Parathyroid adenoma (tissue), 2 donors: ENCODE results near the gene PKD1L1.

Source experiments
- H2AFZ ChIP-seq: fragments of 300-600 bp; sonication (generic); one replicate; pipeline ENCODE4 v1.7.0; 2017; ENCODE audit warnings: antibody characterized with exemption, mild to moderate bottlenecking
- H3K27ac ChIP-seq: fragments of 300-600 bp; sonication (generic); one replicate; pipeline ENCODE4 v1.7.0; 2017
- H3K27me3 ChIP-seq: fragments of 300-600 bp; sonication (generic); one replicate; pipeline ENCODE4 v1.7.0; 2017; ENCODE audit warnings: low read length; ENCODE audit not compliant: control insufficient read depth, insufficient read depth
- H3K36me3 ChIP-seq: fragments of 300-600 bp; sonication (generic); one replicate; pipeline ENCODE4 v1.7.0; 2017; ENCODE audit warnings: low read length; ENCODE audit not compliant: control insufficient read depth, insufficient read depth
- H3K4me1 ChIP-seq: fragments of 300-600 bp; sonication (generic); one replicate; pipeline ENCODE4 v1.7.0; 2017; ENCODE audit warnings: control low read depth
- H3K4me2 ChIP-seq: fragments of 300-600 bp; sonication (generic); one replicate; pipeline ENCODE4 v1.7.0; 2017; ENCODE audit warnings: low read length
- H3K4me3 ChIP-seq: fragments of 300-600 bp; sonication (generic); one replicate; pipeline ENCODE4 v1.7.0; 2017; ENCODE audit warnings: low read depth, low read length
- H3K79me2 ChIP-seq: fragments of 300-600 bp; sonication (generic); one replicate; pipeline ENCODE4 v1.7.0; 2017; ENCODE audit warnings: control low read depth
- H3K9ac ChIP-seq: fragments of 300-600 bp; sonication (generic); one replicate; pipeline ENCODE4 v1.7.0; 2017; ENCODE audit warnings: mild to moderate bottlenecking
- H3K9me3 ChIP-seq: fragments of 300-600 bp; sonication (generic); one replicate; pipeline ENCODE4 v1.7.0; 2017; ENCODE audit warnings: low read length; ENCODE audit not compliant: control insufficient read depth
- TF ChIP-seq, protein P1 (sequence below): fragments of 300-600 bp; sonication (generic); IDR thresholded peaks from one replicate; pipeline ENCODE4 v1.7.0; 2017; ENCODE audit warnings: antibody characterized with exemption, mild to moderate bottlenecking
- donor health status: primary hyperparathyroidism.

PKD1L1 gene

GRCh38 chr7:47734287-47734948, 213.8 kb downstream of the PKD1L1 start:
- Histone ChIP-seq H3K4me1 (no peaks in the 10 kb centered on the region), H2AFZ (no peak overlapping the region), H3K27ac (no peak overlapping the region), H3K27me3 (no peaks in the 10 kb centered on the region), H3K9me3 (no peaks in the 10 kb centered on the region), H3K79me2 (no peaks in the 10 kb centered on the region), H3K36me3 (no peaks in the 10 kb centered on the region), H3K4me3 (no peak overlapping the region), H3K4me2 (no peak overlapping the region), H3K9ac (no peak overlapping the region)
- TF ChIP-seq, protein P1, sequence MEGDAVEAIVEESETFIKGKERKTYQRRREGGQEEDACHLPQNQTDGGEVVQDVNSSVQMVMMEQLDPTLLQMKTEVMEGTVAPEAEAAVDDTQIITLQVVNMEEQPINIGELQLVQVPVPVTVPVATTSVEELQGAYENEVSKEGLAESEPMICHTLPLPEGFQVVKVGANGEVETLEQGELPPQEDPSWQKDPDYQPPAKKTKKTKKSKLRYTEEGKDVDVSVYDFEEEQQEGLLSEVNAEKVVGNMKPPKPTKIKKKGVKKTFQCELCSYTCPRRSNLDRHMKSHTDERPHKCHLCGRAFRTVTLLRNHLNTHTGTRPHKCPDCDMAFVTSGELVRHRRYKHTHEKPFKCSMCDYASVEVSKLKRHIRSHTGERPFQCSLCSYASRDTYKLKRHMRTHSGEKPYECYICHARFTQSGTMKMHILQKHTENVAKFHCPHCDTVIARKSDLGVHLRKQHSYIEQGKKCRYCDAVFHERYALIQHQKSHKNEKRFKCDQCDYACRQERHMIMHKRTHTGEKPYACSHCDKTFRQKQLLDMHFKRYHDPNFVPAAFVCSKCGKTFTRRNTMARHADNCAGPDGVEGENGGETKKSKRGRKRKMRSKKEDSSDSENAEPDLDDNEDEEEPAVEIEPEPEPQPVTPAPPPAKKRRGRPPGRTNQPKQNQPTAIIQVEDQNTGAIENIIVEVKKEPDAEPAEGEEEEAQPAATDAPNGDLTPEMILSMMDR: no peak

DNA sequence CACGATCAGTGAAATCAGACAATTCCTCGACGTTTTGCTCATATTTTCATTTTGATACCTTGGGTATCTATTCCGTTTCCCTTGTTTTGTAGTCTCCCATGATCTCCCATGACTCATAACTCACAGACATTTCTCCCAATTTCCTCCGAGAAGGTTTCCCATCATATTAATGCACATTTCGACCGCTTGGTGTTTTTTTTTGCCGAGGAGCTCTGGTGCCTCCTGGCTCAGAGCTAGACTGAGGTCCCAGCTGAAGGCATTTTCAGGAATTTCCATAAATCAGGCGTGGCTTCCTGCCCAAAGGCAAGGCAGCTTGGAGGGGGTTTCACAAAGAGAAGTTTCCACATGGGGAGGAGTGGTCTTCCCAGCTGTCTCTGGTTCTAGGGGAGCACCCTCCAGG, 218.1 kb downstream of the PKD1L1 start:
- TF ChIP-seq, protein P1: no peak
- no peaks in the 10 kb centered on the region for H3K4me1 ChIP-seq
- H3K9me3 ChIP-seq: no peaks in the 10 kb centered on the region
- H3K27me3 ChIP-seq: no peaks in the 10 kb centered on the region
- no peak overlapping the region for H3K9ac ChIP-seq
- H3K36me3 ChIP-seq: no peaks in the 10 kb centered on the region
- H3K79me2 ChIP-seq: no peaks in the 10 kb centered on the region
- no peak overlapping the region for H2AFZ ChIP-seq
- H3K27ac ChIP-seq: no peak overlapping the region
- H3K4me3 ChIP-seq: no peak overlapping the region
- no peak overlapping the region for H3K4me2 ChIP-seq

- Histone ChIP-seq H2AFZ (no peak overlapping the region), H3K36me3 (no peaks in the 10 kb centered on the region), H3K9ac (no peak overlapping the region), H3K27ac (no peak overlapping the region), H3K4me3 (no peak overlapping the region), H3K9me3 (no peaks in the 10 kb centered on the region), H3K79me2 (no peaks in the 10 kb centered on the region), H3K27me3 (no peaks in the 10 kb centered on the region), H3K4me2 (no peak overlapping the region), H3K4me1 (peaks cover 3% of the 10 kb centered on the region)
- TF ChIP-seq, protein P1: no peak
These were observed 222.1 kb downstream of the PKD1L1 start for GRCh38 chr7:47726047-47726726.

- H3K27ac ChIP-seq: no peak overlapping the region
These were observed 223.1 kb downstream of the PKD1L1 start for GRCh38 chr7:47725031-47725780.

More at GRCh38 chr7:47725031-47725780, 223.1 kb downstream of the PKD1L1 start:
- no peak overlapping the region for H3K9ac ChIP-seq
- TF ChIP-seq, protein P1: no peak
- no peaks in the 10 kb centered on the region for H3K79me2 ChIP-seq
- H3K4me2 ChIP-seq: no peak overlapping the region
- H3K4me3 ChIP-seq: no peak overlapping the region
- no peaks in the 10 kb centered on the region for H3K27me3 ChIP-seq
- no peak overlapping the region for H2AFZ ChIP-seq
- no peaks in the 10 kb centered on the region for H3K9me3 ChIP-seq
- peaks cover 3% of the 10 kb centered on the region for H3K4me1 ChIP-seq
- no peaks in the 10 kb centered on the region for H3K36me3 ChIP-seq
